IMR-90 (cell line): ENCODE data around the gene CABP2. TPM values are rescaled to one million over a fixed set of nuclear protein-coding genes. Genes with fewer than 3 reads are reported as not detected.

ENCODE experiments used
- ATAC-seq: fragments of 200-7000 bp; cut with Tn5 transposase; 2 replicates; pipeline ENCODE4 v1.9.1; 2020; ENCODE audit warnings: low read depth, mild to moderate bottlenecking, moderate library complexity
- BruUV-seq: library from RNA; stranded (reverse); fragments of 400-500 nt; replicated peaks from 2 replicates; lab custom pipeline; 2021; lab: Mats Ljungman, UMichigan
- CTCF ChIA-PET: fragments of 300-600 bp; formaldehyde crosslinking; extraction: SDS; loops from one replicate; lab custom pipeline; 2021; ENCODE audit warnings: antibody characterized with exemption; lab: Yijun Ruan, JAX
- POLR2A ChIA-PET: fragments of 300-600 bp; sonication (Branson Sonifier 250); formaldehyde crosslinking; loops from one replicate; lab custom pipeline; 2022; ENCODE audit warnings: antibody characterized with exemption; ENCODE audit not compliant: unreplicated experiment; lab: Charles Lee
- DNase-seq: peaks from one replicate; pipeline ENCODE4 v3.0.0; 2013
- H2AFZ ChIP-seq: replicated peaks from 2 replicates; pipeline ENCODE3; 2013; ENCODE audit warnings: low read length, mild to moderate bottlenecking; ENCODE audit not compliant: poor library complexity
- H2AK5ac ChIP-seq: 2 replicates; pipeline ENCODE4 v1.6.1; 2013; ENCODE audit warnings: low read depth, low read length, inconsistent platforms
- H2AK9ac ChIP-seq: replicated peaks from 2 replicates; pipeline ENCODE3; 2013; ENCODE audit warnings: mild to moderate bottlenecking, low read depth, low read length, moderate library complexity; ENCODE audit not compliant: poor library complexity
- H2BK120ac ChIP-seq: 2 replicates; pipeline ENCODE4 v1.6.1; 2013; ENCODE audit warnings: low read depth, low read length, inconsistent platforms
- H2BK15ac ChIP-seq: 3 replicates; pipeline ENCODE4 v1.6.1; 2013; ENCODE audit warnings: low read depth, low read length, inconsistent platforms
- H2BK20ac ChIP-seq: 2 replicates; pipeline ENCODE4 v1.6.1; 2013; ENCODE audit warnings: low read depth, mild to moderate bottlenecking, inconsistent platforms, low read length, moderate library complexity
- H2BK5ac ChIP-seq: 2 replicates; pipeline ENCODE4 v1.6.1; 2013; ENCODE audit warnings: mild to moderate bottlenecking, low read depth, low read length, inconsistent platforms; ENCODE audit not compliant: poor library complexity, severe bottlenecking
- H3K14ac ChIP-seq: replicated peaks from 2 replicates; pipeline ENCODE4 v1.6.1; 2013; ENCODE audit warnings: low read depth, low read length, inconsistent platforms
- H3K18ac ChIP-seq: 2 replicates; pipeline ENCODE4 v1.6.1; 2013; ENCODE audit warnings: low read depth, low read length, control low read depth
- H3K23ac ChIP-seq: 2 replicates; pipeline ENCODE4 v1.6.1; 2013; ENCODE audit warnings: low read depth, low read length, inconsistent platforms
- H3K27ac ChIP-seq: 2 replicates; pipeline ENCODE4 v1.5.1; 2013; ENCODE audit warnings: mild to moderate bottlenecking, control low read depth, low read length; ENCODE audit not compliant: insufficient read depth
- H3K27me3 ChIP-seq: 2 replicates; pipeline ENCODE4 v1.6.1; 2013; ENCODE audit warnings: low read length; ENCODE audit not compliant: control insufficient read depth, insufficient read depth
- H3K36me3 ChIP-seq: 2 replicates; pipeline ENCODE4 v1.6.1; 2013; ENCODE audit warnings: low read length, mixed read lengths; ENCODE audit not compliant: control insufficient read depth, insufficient read depth
- H3K4ac ChIP-seq: 2 replicates; pipeline ENCODE4 v1.6.1; 2013; ENCODE audit warnings: low read depth, low read length, inconsistent platforms
- H3K4me1 ChIP-seq: 2 replicates; pipeline ENCODE4 v1.6.1; 2013; ENCODE audit warnings: low read length, mixed read lengths; ENCODE audit not compliant: control insufficient read depth, insufficient read depth
- H3K4me2 ChIP-seq: 2 replicates; pipeline ENCODE4 v1.6.1; 2013; ENCODE audit warnings: low read depth, mild to moderate bottlenecking, control low read depth, low read length, moderate library complexity
- H3K4me3 ChIP-seq: 2 replicates; pipeline ENCODE4 v1.5.1; 2013; ENCODE audit warnings: low read depth, mild to moderate bottlenecking, control low read depth, low read length, moderate library complexity; ENCODE audit not compliant: insufficient read depth
- H3K56ac ChIP-seq: 2 replicates; pipeline ENCODE4 v1.6.1; 2013; ENCODE audit warnings: low read length, inconsistent platforms; ENCODE audit not compliant: insufficient read depth; ENCODE audit errors: extremely low read depth
- H3K79me1 ChIP-seq, 2 experiments: 2 replicates each; pipeline ENCODE4 v1.6.1; 2013; ENCODE audit warnings: low read length in 2 of 2, inconsistent platforms in 1 of 2, low read depth in 1 of 2
- H3K9ac ChIP-seq: 2 replicates; pipeline ENCODE4 v1.6.1; 2013; ENCODE audit warnings: low read depth, low read length, control low read depth
- H3K9me1 ChIP-seq: 2 replicates; pipeline ENCODE4 v1.6.1; 2013; ENCODE audit warnings: low read length, inconsistent platforms; ENCODE audit not compliant: insufficient read depth
- H3K9me3 ChIP-seq: 2 replicates; pipeline ENCODE4 v1.6.1; 2013; ENCODE audit warnings: low read length; ENCODE audit not compliant: control insufficient read depth, insufficient read depth
- H4K20me1 ChIP-seq: 2 replicates; pipeline ENCODE4 v1.6.1; 2013; ENCODE audit warnings: low read length, inconsistent platforms; ENCODE audit not compliant: insufficient read depth
- H4K5ac ChIP-seq: 2 replicates; pipeline ENCODE4 v1.6.1; 2013; ENCODE audit warnings: mild to moderate bottlenecking, low read depth, low read length, control low read depth
- H4K8ac ChIP-seq, 2 experiments: 2 replicates each; pipeline ENCODE4 v1.6.1; 2013; ENCODE audit warnings: low read depth in 2 of 2, low read length in 2 of 2, control low read depth in 1 of 2, inconsistent platforms in 1 of 2
- H4K91ac ChIP-seq: 2 replicates; pipeline ENCODE4 v1.6.1; 2013; ENCODE audit warnings: low read depth, low read length, inconsistent platforms; ENCODE audit not compliant: insufficient read depth
- BHLHE40 ChIP-seq: fragments of 150-350 bp; IDR thresholded peaks from 2 replicates; pipeline ENCODE4 v1.6.1; 2016; ENCODE audit warnings: mild to moderate bottlenecking, low read depth, low read length
- CEBPB ChIP-seq: IDR thresholded peaks from 2 replicates; pipeline ENCODE4 v1.6.1; 2012; ENCODE audit warnings: low read depth, low read length, improper control_type of control experiment
- CHD1 ChIP-seq: IDR thresholded peaks from 2 replicates; pipeline ENCODE4 v1.6.1; 2012; ENCODE audit warnings: low read depth, low read length, improper control_type of control experiment
- CTCF ChIP-seq: conservative IDR thresholded peaks from 2 replicates; pipeline ENCODE4 v1.5.1; 2012; ENCODE audit warnings: mild to moderate bottlenecking, low read depth, low read length, improper control_type of control experiment
- ELK1 ChIP-seq: fragments of 150-350 bp; IDR thresholded peaks from 2 replicates; pipeline ENCODE4 v1.6.1; 2016; ENCODE audit warnings: low read depth, mild to moderate bottlenecking, low read length, moderate library complexity, borderline replicate concordance
- FOS ChIP-seq: fragments of 150-350 bp; IDR thresholded peaks from 2 replicates; pipeline ENCODE4 v1.6.1; 2016; ENCODE audit warnings: low read depth, low read length
- MAFK ChIP-seq: IDR thresholded peaks from 2 replicates; pipeline ENCODE4 v1.6.1; 2012; ENCODE audit warnings: low read depth, low read length, improper control_type of control experiment
- MAZ ChIP-seq: IDR thresholded peaks from 2 replicates; pipeline ENCODE4 v1.6.1; 2012; ENCODE audit warnings: low read depth, mild to moderate bottlenecking, low read length, improper control_type of control experiment, moderate library complexity, borderline replicate concordance
- MXI1 ChIP-seq: IDR thresholded peaks from 2 replicates; pipeline ENCODE4 v1.6.1; 2012; ENCODE audit warnings: low read depth, mild to moderate bottlenecking, low read length, moderate library complexity, borderline replicate concordance
- NFE2L2 ChIP-seq: fragments of 150-350 bp; IDR thresholded peaks from 2 replicates; pipeline ENCODE4 v1.6.1; 2016; ENCODE audit warnings: low read depth, mild to moderate bottlenecking, low read length
- POLR2A ChIP-seq: IDR thresholded peaks from 2 replicates; pipeline ENCODE4 v1.6.1; 2012; ENCODE audit warnings: mild to moderate bottlenecking, low read depth, low read length
- RAD21 ChIP-seq: IDR thresholded peaks from 2 replicates; pipeline ENCODE4 v1.6.1; 2012; ENCODE audit warnings: low read length, improper control_type of control experiment
- RCOR1 ChIP-seq: IDR thresholded peaks from 2 replicates; pipeline ENCODE4 v1.6.1; 2012; ENCODE audit warnings: mild to moderate bottlenecking, low read length, improper control_type of control experiment; ENCODE audit not compliant: insufficient replicate concordance
- RFX5 ChIP-seq: IDR thresholded peaks from 2 replicates; pipeline ENCODE4 v1.8.0; 2012; ENCODE audit warnings: low read depth, mild to moderate bottlenecking, low read length, moderate library complexity
- SMC3 ChIP-seq: fragments of 150-350 bp; IDR thresholded peaks from 2 replicates; pipeline ENCODE4 v1.6.1; 2016; ENCODE audit warnings: low read depth, mild to moderate bottlenecking, antibody characterized with exemption, low read length, moderate library complexity
- USF2 ChIP-seq: fragments of 150-350 bp; IDR thresholded peaks from 2 replicates; pipeline ENCODE4 v1.6.1; 2017; ENCODE audit warnings: mild to moderate bottlenecking, antibody characterized with exemption, low read length, low read depth
- WGBS, 2 experiments: methylation state at CpG; one replicate each; pipeline versions ENCODE4 v1.1.5 to v1.1.7; 2013; ENCODE audit warnings: missing lambda C conversion rate in 2 of 2; ENCODE audit not compliant: insufficient read length in 1 of 2; ENCODE audit errors: extremely low coverage in 2 of 2; 5-methylcytosine and 5-hydroxymethylcytosine counted together
- dilution Hi-C: fragments of 300-500 bp; cut with HindIII; formaldehyde crosslinking; loops from one replicate; pipeline ENCODE4 v1.14.3; 2018; ENCODE audit warnings: low sequenced_read_pairs; ENCODE audit not compliant: unreplicated experiment
- in situ Hi-C: fragments of 300-500 bp; cut with MboI; formaldehyde crosslinking; loops from 3 replicates; pipeline ENCODE4 v1.14.3; 2019; ENCODE audit warnings: low sequenced_read_pairs, inconsistent platforms, mixed read lengths
- intact Hi-C: fragments of 100-400 bp; cut with micrococcal nuclease; formaldehyde crosslinking; loops from 2 replicates; pipeline ENCODE4 v1.10.0; 2022
- polyA plus RNA-seq, 3 experiments: library from polyadenylated mRNA; depleted of rRNA; stranded (reverse); fragments of >200 nt; gene quantifications; 2 replicates each; pipeline ENCODE4 v1.2.3, GENCODE V29; 2012; ENCODE audit warnings: low replicate concordance in 1 of 3
- total RNA-seq: library from RNA; depleted of rRNA; stranded (reverse); fragments of >200 nt; gene quantifications from 2 replicates; pipeline ENCODE4 v1.2.3, GENCODE V29; 2012

Gene CABP2
- total and polyA plus RNA-seq, 2 of the 4 experiments (the other 2 are of a cell fraction) = not detected

- Histone ChIP-seq H3K14ac (no peak overlapping the region), H3K56ac (no peak overlapping the region), H2BK5ac (no peak overlapping the region), H2BK120ac (no peak overlapping the region), H3K9me3 (no peaks in the 10 kb centered on the region), H3K27ac (no peak overlapping the region), H4K8ac (no peak overlapping the region), H3K9me1 (no peaks in the 10 kb centered on the region), H2AK5ac (no peak overlapping the region), H2AK9ac (no peak overlapping the region), H2AFZ (no peak overlapping the region), H3K79me1 (no peaks in the 10 kb centered on the region), H3K4ac (no peak overlapping the region), H2BK15ac (no peak overlapping the region), H4K20me1 (no peaks in the 10 kb centered on the region), H3K9ac (no peak overlapping the region), H3K23ac (no peak overlapping the region), H3K36me3 (no peaks in the 10 kb centered on the region), H3K4me1 (no peaks in the 10 kb centered on the region), H2BK20ac (no peak overlapping the region), H3K27me3 (peaks cover 31% of the 10 kb centered on the region), H4K5ac (no peak overlapping the region), H3K18ac (no peak overlapping the region), H3K4me3 (no peak overlapping the region), H4K91ac (no peak overlapping the region), H3K4me2 (no peak overlapping the region)
- DNase-seq (no peak), ATAC-seq (no peak)
- intact Hi-C loops (no loop called here), dilution Hi-C loops (no loop called here), in situ Hi-C loops (no loop called here)
- TF ChIP-seq CEBPB (no peak), MXI1 (no peak), RAD21 (no peak), SMC3 (no peak), NFE2L2 (no peak), FOS (no peak), CTCF (no peak), POLR2A (no peak), ELK1 (no peak), RCOR1 (no peak), MAZ (no peak), RFX5 (no peak), BHLHE40 (no peak), MAFK (no peak), CHD1 (no peak), USF2 (no peak)
- WGBS, 2 experiments = 88% methylated on average over 4 of the region's 9 CpGs; no CpG with 5 or more reads in 1 of the 2 experiments
- ChIA-PET POLR2A (no interaction called here), CTCF (no interaction called here)
- BruUV-seq = no TSS peak
Measured at GRCh38 chr11:67516806-67517205, 6.4 kb downstream of the CABP2 start.
